Measurements from ENCODE around the gene EYA4. TPM values are rescaled to one million over a fixed set of nuclear protein-coding genes. Genes with fewer than 3 reads are reported as not detected.
A peak's percentile ranks its signal among the peaks of the same experiment; 100 is the strongest.

Gene EYA4
- total RNA-seq, 1 donor from 2014 or later, result 5.3 TPM

- ATAC-seq (no peak), DNase-seq (ENCODE audit: low spot score) (no peak)
- intact Hi-C loops (cut with DNase I), result no loop called here
These were observed 36.2 kb downstream of the EYA4 start for GRCh38 chr6:133277228-133277899.

- no peak for ATAC-seq
- intact Hi-C loops (cut with DNase I), result no loop called here
These were observed 36.9 kb downstream of the EYA4 start for GRCh38 chr6:133277900-133278545.

GRCh38 chr6:133286765-133287164, 45.6 kb downstream of the EYA4 start:
- intact Hi-C loops (cut with DNase I), result no loop called here
- DNase-seq (ENCODE audit: low spot score), result no peak
- no peak for ATAC-seq

More at GRCh38 chr6:133277900-133278545, 36.9 kb downstream of the EYA4 start:
- DNase-seq (ENCODE audit: low spot score), result no peak

- intact Hi-C loops (cut with DNase I), result no loop called here
- peak; percentile 95 for ATAC-seq
- DNase-seq (ENCODE audit: low spot score), result no peak
These were observed 47.5 kb downstream of the EYA4 start for GRCh38 chr6:133288662-133289061.

- intact Hi-C loops (cut with DNase I), result no loop called here
- no peak for DNase-seq (ENCODE audit: low spot score)
- no peak for ATAC-seq
These were observed 48.7 kb downstream of the EYA4 start for GRCh38 chr6:133289733-133290306.

GRCh38 chr6:133290930-133291329, 49.8 kb downstream of the EYA4 start:
- intact Hi-C loops (cut with DNase I), result no loop called here
- DNase-seq (ENCODE audit: low spot score) (no peak), ATAC-seq (no peak)

- ATAC-seq (no peak), DNase-seq (ENCODE audit: low spot score) (no peak)
- intact Hi-C loops (cut with DNase I), result no loop called here
These were observed 50.5 kb downstream of the EYA4 start for GRCh38 chr6:133291671-133292070.

GRCh38 chr6:133297657-133298056, 56.5 kb downstream of the EYA4 start:
- DNase-seq (ENCODE audit: low spot score) (no peak), ATAC-seq (no peak)
- intact Hi-C loops (cut with DNase I), result no loop called here

GRCh38 chr6:133298335-133298734, 57.2 kb downstream of the EYA4 start:
- intact Hi-C loops (cut with DNase I), result no loop called here
- DNase-seq (ENCODE audit: low spot score) (no peak), ATAC-seq (no peak)

- ATAC-seq, result no peak
- DNase-seq (ENCODE audit: low spot score), result no peak
- intact Hi-C loops (cut with DNase I), result no loop called here
These were observed 57.6 kb downstream of the EYA4 start for GRCh38 chr6:133298801-133299200.

- DNase-seq (ENCODE audit: low spot score), result no peak
- intact Hi-C loops (cut with DNase I), result no loop called here
- ATAC-seq, result no peak
These were observed 59.7 kb downstream of the EYA4 start for GRCh38 chr6:133300896-133301295.

- ATAC-seq (no peak), DNase-seq (ENCODE audit: low spot score) (no peak)
- intact Hi-C loops (cut with DNase I), result no loop called here
These were observed 60.7 kb downstream of the EYA4 start for GRCh38 chr6:133301835-133302234.

GRCh38 chr6:133306931-133307330, 65.8 kb downstream of the EYA4 start:
- no peak for ATAC-seq
- intact Hi-C loops (cut with DNase I), result no loop called here
- no peak for DNase-seq (ENCODE audit: low spot score)

GRCh38 chr6:133309579-133309978, 68.4 kb downstream of the EYA4 start:
- DNase-seq (ENCODE audit: low spot score) (no peak), ATAC-seq (peak; percentile 94)

GRCh38 chr6:133312006-133312405, 70.8 kb downstream of the EYA4 start:
- intact Hi-C loops (cut with DNase I), result no loop called here
- DNase-seq (ENCODE audit: low spot score), result no peak
- no peak for ATAC-seq

More at GRCh38 chr6:133309579-133309978, 68.4 kb downstream of the EYA4 start:
- intact Hi-C loops (cut with DNase I), result no loop called here

GRCh38 chr6:133313068-133313467, 71.9 kb downstream of the EYA4 start:
- intact Hi-C loops (cut with DNase I), result no loop called here
- ATAC-seq, result no peak
- no peak for DNase-seq (ENCODE audit: low spot score)

- DNase-seq (ENCODE audit: low spot score) (no peak), ATAC-seq (no peak)
- intact Hi-C loops (cut with DNase I), result no loop called here
These were observed 73.8 kb downstream of the EYA4 start for GRCh38 chr6:133314947-133315346.

GRCh38 chr6:133315811-133316210, 74.7 kb downstream of the EYA4 start:
- intact Hi-C loops (cut with DNase I), result no loop called here
- ATAC-seq (peak; percentile 49), DNase-seq (ENCODE audit: low spot score) (no peak)

GRCh38 chr6:133317704-133318103, 76.5 kb downstream of the EYA4 start:
- intact Hi-C loops (cut with DNase I), result no loop called here
- no peak for ATAC-seq
- DNase-seq (ENCODE audit: low spot score), result no peak

GRCh38 chr6:133326584-133326983, 85.4 kb downstream of the EYA4 start:
- intact Hi-C loops (cut with DNase I), result no loop called here
- no peak for ATAC-seq
- no peak for DNase-seq (ENCODE audit: low spot score)

Measured in sciatic nerve (tissue), 2 donors.